ENCODE data around the gene ZNF467.

The ZNF467 gene

DNA sequence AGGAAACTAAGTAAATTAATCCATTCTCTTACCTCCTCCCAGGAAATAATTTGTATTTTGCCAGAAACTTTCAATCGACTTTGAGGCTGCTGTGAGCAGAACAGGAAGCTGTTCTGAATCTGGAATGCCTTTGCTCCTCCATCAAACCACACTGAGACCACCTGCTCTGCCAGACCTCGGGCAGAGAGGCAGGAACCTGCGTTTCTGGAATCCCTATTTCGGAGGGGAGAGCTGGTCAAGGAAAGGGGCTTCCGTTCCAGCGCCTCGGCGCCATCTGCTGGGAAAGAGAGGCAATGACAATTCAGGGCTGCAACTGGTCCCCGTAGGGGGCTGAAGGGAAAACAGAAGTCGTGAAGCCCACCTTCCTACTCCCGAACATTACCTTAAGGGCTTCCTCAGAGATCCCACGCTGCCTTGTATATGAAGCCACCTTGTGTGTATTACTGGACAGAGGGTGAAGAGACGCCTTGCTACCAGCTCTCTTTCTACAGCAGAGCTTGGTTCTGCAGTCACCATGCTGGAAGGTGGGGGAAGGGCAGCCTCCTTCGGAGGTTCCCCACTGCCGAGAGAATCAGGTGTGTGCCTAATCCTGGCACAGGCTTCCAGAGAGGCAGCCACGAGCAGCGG lies 31.2 kb downstream of the ZNF467 start:
- peak in 12 of 14 donors; percentile 17 to 72 (median 54) for DNase-seq

- DNase-seq, result peak in 3 of 14 donors; percentile 24 to 34 (median 25)
Measured at GRCh38 chr7:149741629-149742028, 31.8 kb downstream of the ZNF467 start.

DNA sequence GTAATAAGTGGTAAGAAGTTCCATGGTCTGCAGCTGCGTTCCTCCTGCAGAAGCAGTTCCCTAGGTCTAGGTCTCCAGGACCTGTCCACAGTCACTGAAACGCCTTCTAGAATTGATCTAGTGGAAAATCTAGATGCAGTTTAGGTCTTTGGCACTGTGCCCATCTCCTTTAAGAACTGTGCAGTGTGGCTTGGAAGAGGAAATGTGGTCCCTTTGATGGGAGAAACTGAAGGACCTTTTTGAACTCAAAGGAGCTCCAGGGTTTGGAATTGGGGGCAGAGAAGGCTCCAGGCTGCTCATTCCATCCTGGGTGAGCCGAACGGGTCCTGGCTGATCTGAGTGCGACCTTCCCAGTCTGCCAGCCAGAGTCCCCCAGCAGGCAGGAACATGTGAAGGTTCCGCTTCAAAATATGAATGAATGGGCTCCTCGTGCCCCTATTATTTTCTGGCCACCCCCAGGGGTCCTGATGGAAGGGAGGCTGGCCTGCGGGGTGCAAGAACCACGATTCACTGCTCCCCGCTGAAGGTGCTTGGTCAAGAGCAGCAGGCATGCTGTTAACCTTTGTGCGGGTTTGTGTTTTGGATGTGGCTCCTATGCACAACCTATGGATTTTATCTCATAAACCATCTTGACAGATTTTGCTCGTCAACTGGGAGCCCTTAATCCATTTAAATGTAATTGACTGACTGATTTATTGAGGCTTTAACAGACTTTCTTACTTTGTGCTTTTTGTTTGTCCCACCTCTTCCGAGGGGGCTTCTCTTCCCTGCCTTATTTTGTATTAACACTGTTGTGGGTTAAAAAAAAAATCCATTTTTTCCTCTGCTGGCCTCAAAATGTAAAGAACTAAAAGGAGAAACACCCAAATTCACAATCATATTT lies 36.7 kb downstream of the ZNF467 start:
- DNase-seq, result no peak

DNA sequence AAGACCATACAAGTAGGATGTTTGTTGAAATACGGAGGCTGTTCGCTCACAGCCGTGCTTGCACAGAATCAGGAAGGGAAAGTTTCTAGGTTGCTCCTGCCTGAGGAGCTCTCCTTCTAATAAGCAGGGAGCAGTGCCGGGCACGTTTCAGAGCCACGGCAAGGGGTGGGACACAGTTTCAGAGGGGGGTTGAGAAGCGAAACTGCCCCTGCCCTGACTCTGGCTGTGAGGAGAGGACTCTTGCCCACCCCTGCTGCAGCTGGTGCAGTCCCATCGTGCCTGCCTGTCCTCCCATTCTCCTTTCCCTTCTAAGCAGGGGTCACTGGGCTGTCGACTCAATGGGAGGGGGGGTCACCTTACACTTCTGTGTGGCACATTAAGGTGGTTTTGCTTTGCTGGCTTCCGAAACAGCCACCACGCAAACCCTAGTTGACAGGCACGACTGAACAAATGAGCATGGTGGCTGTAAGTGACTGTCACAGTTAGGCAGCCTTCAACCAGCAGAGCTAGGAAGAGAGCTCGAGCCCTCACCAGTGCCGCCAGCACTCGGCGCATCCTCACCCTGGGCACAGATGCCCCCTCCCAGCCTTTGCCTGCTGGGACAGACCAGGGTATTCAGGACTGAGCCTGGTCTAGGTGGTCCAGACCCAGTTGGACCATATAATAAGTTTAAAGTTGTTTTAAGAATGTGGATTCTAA lies 37.5 kb downstream of the ZNF467 start:
- no peak for DNase-seq

DNA sequence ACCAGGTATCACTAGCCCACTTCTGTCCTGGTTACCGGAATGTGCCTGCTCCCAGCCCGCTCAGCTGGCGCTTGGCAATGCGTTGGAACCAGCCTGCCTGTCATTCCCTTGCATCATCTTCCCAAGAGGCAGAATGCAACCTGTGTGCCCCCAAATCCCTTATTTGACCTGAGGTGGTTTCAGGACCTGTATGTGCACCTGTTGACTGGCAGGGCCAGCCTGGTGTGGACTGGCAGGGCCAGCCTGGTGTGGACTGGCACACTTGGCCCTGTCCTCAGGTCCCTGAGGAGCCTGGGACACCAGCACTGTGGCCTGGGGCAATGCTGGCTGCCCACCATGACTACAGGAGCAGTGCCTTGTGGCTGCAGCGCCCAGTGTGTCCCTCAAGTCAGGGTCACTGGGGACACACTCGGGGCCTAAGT lies 38.2 kb downstream of the ZNF467 start:
- DNase-seq, result no peak

DNA sequence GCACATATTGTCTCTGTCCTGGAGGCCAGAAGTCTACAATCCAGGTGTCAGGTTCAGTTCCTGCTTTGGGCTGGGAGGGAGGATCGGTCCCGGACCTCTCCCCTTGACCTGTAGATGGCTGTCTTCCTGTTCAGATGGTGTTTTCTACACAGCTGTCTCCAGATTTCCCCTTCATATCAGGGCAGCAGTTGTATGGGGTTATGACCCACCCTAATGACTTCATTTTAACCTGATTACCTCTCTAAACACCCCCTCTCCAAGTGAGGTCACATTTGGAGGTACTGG lies 38.7 kb downstream of the ZNF467 start:
- no peak for DNase-seq

GRCh38 chr7:149733924-149734790 lies 39.2 kb downstream of the ZNF467 start:
- no peak for DNase-seq

GRCh38 chr7:149733131-149733923 lies 40.1 kb downstream of the ZNF467 start:
- DNase-seq, result no peak

GRCh38 chr7:149732611-149733010 lies 40.8 kb downstream of the ZNF467 start:
- DNase-seq, result no peak

DNA sequence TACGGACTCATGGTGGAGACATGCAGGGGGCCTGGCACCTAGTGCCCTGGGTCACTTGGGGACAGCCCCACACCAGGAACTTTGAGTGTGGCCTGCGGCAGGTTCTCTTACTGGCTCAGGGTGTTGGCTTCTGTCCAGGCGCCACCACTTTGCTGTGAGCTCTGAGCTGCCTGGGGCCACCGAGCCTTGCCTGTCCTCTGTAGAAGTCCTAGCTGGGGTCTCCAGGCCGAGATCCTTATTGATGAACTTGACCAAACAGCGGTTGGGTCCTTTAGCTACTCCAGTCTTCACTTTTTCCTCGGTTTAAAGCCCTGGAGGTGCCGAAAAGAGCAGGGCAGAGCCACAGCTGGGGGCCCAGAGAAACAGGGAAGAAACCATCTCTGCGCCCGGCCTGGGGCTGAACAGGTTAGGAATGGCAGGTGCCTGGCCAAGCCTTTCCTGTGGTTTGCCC lies 41.3 kb downstream of the ZNF467 start:
- no peak for DNase-seq

GRCh38 chr7:149731207-149731955 lies 42.0 kb downstream of the ZNF467 start:
- DNase-seq, result no peak

- peak in 9 of 14 donors; percentile 22 to 79 (median 56) for DNase-seq
Measured at GRCh38 chr7:149729983-149730801, 43.2 kb downstream of the ZNF467 start.

- no peak for DNase-seq
Measured at GRCh38 chr7:149729586-149729982, 43.8 kb downstream of the ZNF467 start.

DNA sequence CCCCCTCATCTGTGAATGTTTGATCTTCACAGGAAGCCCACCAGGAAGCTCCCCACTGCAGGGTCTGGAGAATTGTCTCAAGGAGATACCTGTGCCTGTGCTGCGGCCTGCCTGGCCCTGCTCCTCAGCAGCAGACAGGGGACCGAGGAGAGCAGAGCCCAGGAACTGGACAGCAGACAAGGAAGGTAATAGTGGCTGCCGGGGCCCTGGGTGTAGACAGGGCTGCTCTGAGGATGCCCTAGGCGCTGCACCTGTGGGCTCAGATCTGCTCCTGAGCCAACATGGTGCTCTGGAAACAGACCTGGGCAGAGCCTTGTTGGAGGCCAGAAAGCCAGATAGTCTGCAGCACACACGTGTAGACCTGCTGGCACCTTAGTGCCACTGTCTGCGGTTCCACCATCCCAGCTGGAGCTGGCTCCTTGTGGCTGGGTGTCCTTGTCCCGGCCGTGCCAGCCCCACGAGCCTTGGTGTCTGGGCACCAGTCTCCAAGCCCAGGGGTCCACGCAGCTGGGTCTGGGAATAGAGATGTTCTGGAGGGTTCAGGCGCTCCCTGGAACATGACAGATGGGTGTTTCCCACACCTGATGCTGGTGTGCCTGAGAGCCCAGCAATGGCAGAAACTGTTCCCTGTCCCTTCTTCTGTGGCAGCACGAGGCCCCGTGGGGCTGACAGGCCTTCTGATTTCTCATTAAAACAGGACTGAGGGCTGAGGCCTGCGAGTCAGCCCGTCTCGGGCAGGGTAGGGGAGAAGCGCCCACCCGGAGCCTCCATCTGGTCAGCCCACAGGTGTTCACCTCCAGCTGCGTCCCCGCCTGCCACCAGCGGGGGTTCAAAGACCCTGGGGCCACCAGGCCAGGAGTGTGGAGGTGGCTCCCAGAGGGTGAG lies 44.7 kb downstream of the ZNF467 start:
- DNase-seq, result no peak

DNA sequence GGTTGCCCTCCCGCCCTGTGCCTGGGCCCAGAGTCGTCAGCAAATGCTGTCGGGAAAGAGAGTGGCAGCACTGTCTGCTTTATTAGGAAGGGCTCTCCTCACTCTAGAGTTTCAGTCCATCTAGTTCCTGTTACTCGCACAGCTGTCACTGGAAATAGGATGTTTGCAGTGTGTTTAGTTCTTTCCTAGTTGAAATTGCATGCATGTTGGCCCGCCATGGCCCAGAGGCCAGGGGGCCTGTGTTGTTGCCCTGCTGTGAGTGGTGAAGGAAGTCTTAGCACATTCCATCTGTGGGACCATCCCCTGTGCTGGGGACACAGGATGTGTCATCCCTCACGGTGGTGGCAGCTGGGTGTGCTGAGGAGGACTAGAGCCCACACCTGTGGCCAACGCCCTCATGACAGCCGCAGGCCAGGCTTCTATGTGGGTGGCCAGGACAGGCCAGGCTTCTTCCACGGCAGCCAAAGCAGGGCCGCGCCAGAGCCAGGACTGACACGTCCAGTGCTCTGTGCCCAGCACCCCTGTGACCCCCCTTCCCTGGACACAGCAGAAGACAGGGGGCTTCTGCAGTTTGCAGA lies 45.4 kb downstream of the ZNF467 start:
- no peak for DNase-seq

DNA sequence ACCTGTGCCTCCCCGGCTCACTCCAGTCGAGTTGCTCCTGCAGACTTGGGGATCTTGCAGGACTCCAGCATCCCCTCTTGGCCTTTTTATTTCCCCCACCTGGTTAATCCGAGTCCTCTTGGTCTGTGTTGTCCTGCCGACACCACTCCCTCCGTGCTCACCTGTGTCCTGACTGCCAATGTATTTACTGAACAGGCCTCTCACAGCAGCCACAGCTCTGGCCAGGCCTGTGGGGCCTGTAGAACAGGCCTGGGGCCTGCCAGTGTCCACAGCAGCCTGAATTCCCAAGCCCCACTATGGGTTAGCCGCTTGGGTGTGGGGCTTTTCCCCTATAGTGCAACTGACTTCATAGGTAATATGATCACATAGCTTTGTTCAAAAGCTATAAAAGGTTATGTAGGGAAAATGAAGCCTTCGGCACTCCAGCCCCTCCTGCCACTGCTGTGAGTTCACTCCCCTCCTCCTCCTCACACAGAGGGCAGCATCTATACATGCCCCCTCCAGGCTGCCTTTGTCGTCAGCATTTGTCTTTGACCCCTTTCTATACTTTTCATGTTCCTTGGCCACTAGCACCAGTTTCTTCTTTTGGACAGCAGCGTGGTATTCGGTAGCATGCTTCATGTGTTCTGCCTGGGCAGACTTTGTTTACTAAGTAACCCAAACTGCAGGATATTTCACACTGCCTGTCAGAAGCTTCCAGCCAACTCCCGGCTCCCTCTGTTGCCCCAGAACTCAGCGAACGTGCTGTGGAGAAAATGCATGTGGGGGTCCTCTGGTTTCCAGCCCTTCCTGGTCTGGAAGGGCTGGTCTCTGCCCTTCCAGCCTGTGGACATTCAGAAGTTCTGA lies 46.1 kb downstream of the ZNF467 start:
- no peak for DNase-seq

- DNase-seq, result no peak
Measured at GRCh38 chr7:149725916-149726315, 47.5 kb downstream of the ZNF467 start.

Measured in C1 segment of cervical spinal cord (tissue), 14 donors.